HepG2 (cell line): ENCODE measurements around the gene DGKD. TPM values are rescaled to one million over a fixed set of nuclear protein-coding genes. Genes with fewer than 3 reads are reported as not detected.

Experiments used
- ATAC-seq: fragments of 200-7000 bp; cut with Tn5 transposase; 3 replicates; pipeline ENCODE4 v1.9.1; 2020; ENCODE audit warnings: mild to moderate bottlenecking, moderate library complexity
- BruUV-seq: library from RNA; stranded (reverse); fragments of 400-500 nt; replicated peaks from 2 replicates; lab custom pipeline; 2021; lab: Mats Ljungman, UMichigan
- CTCF ChIA-PET: fragments of 300-600 bp; formaldehyde crosslinking; extraction: SDS; loops from one replicate; lab custom pipeline; 2021; ENCODE audit warnings: low total read pairs, inconsistent platforms, low intra/inter-chr PET ratio; lab: Yijun Ruan, JAX
- POLR2A ChIA-PET: fragments of 350-600 bp; sonication (Branson Sonifier 250); formaldehyde crosslinking; loops from one replicate; lab custom pipeline; 2020; ENCODE audit warnings: antibody characterized with exemption, inconsistent platforms; lab: Yijun Ruan, JAX
- DNase-seq: peaks from one replicate; pipeline ENCODE4 v3.0.0-alpha.2; 2015; ENCODE audit warnings: low spot score
- FAIRE-seq: peaks from 3 replicates; lab custom pipeline; 2011; peaks lifted over from hg19 to GRCh38; lab: Jason Lieb, UNC
- H2AFZ ChIP-seq: one replicate; pipeline ENCODE4 v1.6.1; 2011; ENCODE audit warnings: low read length, inconsistent platforms
- H3K27ac ChIP-seq: fragments of 300-600 bp; 3 replicates; pipeline ENCODE4 v1.8.0; 2011; ENCODE audit warnings: mixed run types, mild to moderate bottlenecking, mixed read lengths, low read length, inconsistent platforms; ENCODE audit not compliant: insufficient read depth; ENCODE audit errors: extremely low read length
- H3K27me3 ChIP-seq, 2 experiments: fragments of 200-600 bp in 1 of 2; 2 replicates in 1 of 2; 3 replicates in 1 of 2; pipeline versions ENCODE4 v1.6.0 to v1.8.0; 2011; ENCODE audit warnings: low read length in 2 of 2, mild to moderate bottlenecking in 2 of 2, moderate library complexity in 2 of 2, inconsistent platforms in 1 of 2; ENCODE audit not compliant: insufficient read depth in 2 of 2, control insufficient read depth in 1 of 2
- H3K36me3 ChIP-seq, 2 experiments: fragments of 200-600 bp in 1 of 2; replicated peaks in 1 of 2; 2 replicates in 1 of 2; 3 replicates in 1 of 2; pipeline versions ENCODE4 v1.5.1 to v1.8.0; 2011; ENCODE audit warnings: low read length in 2 of 2, inconsistent platforms in 1 of 2; ENCODE audit not compliant: insufficient read depth in 2 of 2, control insufficient read depth in 1 of 2
- H3K4me1 ChIP-seq: 2 replicates; pipeline ENCODE4 v1.5.1; 2012; ENCODE audit warnings: low read length, inconsistent platforms; ENCODE audit not compliant: insufficient read depth
- H3K4me2 ChIP-seq: 2 replicates; pipeline ENCODE4 v1.6.0; 2011; ENCODE audit warnings: low read depth, low read length, inconsistent platforms
- H3K4me3 ChIP-seq, 3 experiments: fragments of 200-600 bp in 1 of 3; sonication (generic), shearing (Covaris generic) in 1 of 3; replicated peaks in 1 of 3; 2 replicates each; pipeline ENCODE4 v1.5.1; 2011 to 2016; ENCODE audit warnings: low read length in 3 of 3, inconsistent platforms in 2 of 3, low read depth in 2 of 3, mild to moderate bottlenecking in 2 of 3, control low read depth in 1 of 3, mixed read lengths in 1 of 3; ENCODE audit not compliant: insufficient read depth in 1 of 3
- H3K79me2 ChIP-seq: one replicate; pipeline ENCODE4 v1.6.1; 2011; ENCODE audit warnings: low read length, inconsistent platforms; ENCODE audit not compliant: insufficient read depth
- H3K9ac ChIP-seq: 2 replicates; pipeline ENCODE4 v1.6.0; 2011; ENCODE audit warnings: mild to moderate bottlenecking, low read depth, low read length, inconsistent platforms; ENCODE audit not compliant: insufficient read depth
- H3K9me3 ChIP-seq: 2 replicates; pipeline ENCODE4 v1.5.1; 2012; ENCODE audit warnings: mild to moderate bottlenecking, low read length
- H4K20me1 ChIP-seq: 2 replicates; pipeline ENCODE4 v1.6.0; 2011; ENCODE audit warnings: inconsistent platforms, mild to moderate bottlenecking, low read length, moderate library complexity; ENCODE audit not compliant: insufficient read depth
- ESRRA ChIP-seq: sonication (generic); formaldehyde crosslinking; IDR thresholded peaks from 2 replicates; pipeline ENCODE4 v1.5.1; 2020; ENCODE audit warnings: mild to moderate bottlenecking, low read depth, missing genetic modification reagents
- HES4 ChIP-seq: sonication (generic); formaldehyde crosslinking; IDR thresholded peaks from 2 replicates; pipeline ENCODE4 v1.9.0; 2021; ENCODE audit warnings: mild to moderate bottlenecking, missing genetic modification reagents, borderline replicate concordance
- HIVEP1 ChIP-seq: sonication (generic); formaldehyde crosslinking; IDR thresholded peaks from 2 replicates; pipeline ENCODE4 v1.4.0; 2020; ENCODE audit warnings: mild to moderate bottlenecking, missing genetic modification reagents
- MTA3 ChIP-seq: sonication (generic); formaldehyde crosslinking; IDR thresholded peaks from 2 replicates; pipeline ENCODE4 v1.4.0; 2020; ENCODE audit warnings: missing genetic modification reagents
- PPARG ChIP-seq: conservative IDR thresholded peaks from 2 replicates; pipeline ENCODE4 v1.6.1; 2016; ENCODE audit warnings: missing biosample characterization, missing genetic modification reagents
- PRMT3 ChIP-seq: sonication (generic); formaldehyde crosslinking; IDR thresholded peaks from 2 replicates; pipeline ENCODE4 v1.8.1; 2022; ENCODE audit warnings: low read depth, mild to moderate bottlenecking, moderate library complexity, missing genetic modification reagents, borderline replicate concordance
- RXRA ChIP-seq: sonication (generic); formaldehyde crosslinking; IDR thresholded peaks from 2 replicates; pipeline ENCODE4 v1.5.1; 2020; ENCODE audit warnings: missing genetic modification reagents
- ZNF460 ChIP-seq: sonication (generic); formaldehyde crosslinking; IDR thresholded peaks from 2 replicates; pipeline ENCODE4 v1.5.1; 2020; ENCODE audit warnings: missing genetic modification reagents, mild to moderate bottlenecking, borderline replicate concordance
- ZNF577 ChIP-seq: sonication (generic); formaldehyde crosslinking; IDR thresholded peaks from 2 replicates; pipeline ENCODE4 v1.4.0; 2020; ENCODE audit warnings: mild to moderate bottlenecking, low read depth, missing genetic modification reagents, borderline replicate concordance
- ZNF629 ChIP-seq: sonication (generic); formaldehyde crosslinking; conservative IDR thresholded peaks from 2 replicates; pipeline ENCODE4 v1.5.0; 2020; ENCODE audit warnings: missing genetic modification reagents
- ZNF674 ChIP-seq: sonication (generic); formaldehyde crosslinking; IDR thresholded peaks from 2 replicates; pipeline ENCODE4 v1.5.0; 2020; ENCODE audit warnings: low read depth, mild to moderate bottlenecking, missing genetic modification reagents
- WGBS: methylation state at CpG from one replicate; pipeline ENCODE4 v1.1.6; 2017; ENCODE audit warnings: low lambda C conversion rate; 5-methylcytosine and 5-hydroxymethylcytosine counted together
- in situ Hi-C: cut with HindIII; loops from 2 replicates; pipeline ENCODE4 v1.10.0; 2017; ENCODE audit warnings: low pct_unique_long_range_greater_than_20kb; ENCODE audit not compliant: extremely low pct_ligation_motif_present
- intact Hi-C: fragments of 100-400 bp; cut with micrococcal nuclease; formaldehyde crosslinking; loops from one replicate; pipeline ENCODE4 v1.10.0; 2022; ENCODE audit not compliant: unreplicated experiment
- polyA plus RNA-seq, 8 experiments: library from polyadenylated mRNA; depleted of rRNA in 3 of 8; stranded (reverse) in 7 of 8; unstranded in 1 of 8; fragments of >200 nt; fragmentation: Illumina TruSeq in 4 of 8; extraction: Trizol in 4 of 8; gene quantifications; 2 replicates each; pipeline versions ENCODE4 v1.2.1 to v1.2.3, GENCODE V29; 2011 to 2016; ENCODE audit warnings: low read depth in 4 of 8, missing spikeins in 1 of 8, mixed read lengths in 1 of 8; ENCODE audit not compliant: insufficient read depth in 1 of 8
- total RNA-seq, 5 experiments: library from RNA; depleted of rRNA; stranded (reverse); fragments of >200 nt; fragmentation: Illumina TruSeq; extraction: Trizol; gene quantifications; 2 replicates each; pipeline ENCODE4 v1.2.3, GENCODE V29; 2016; ENCODE audit warnings: low read depth in 1 of 5
- TF ChIP-seq, protein P1 (sequence below): sonication (generic); formaldehyde crosslinking; IDR thresholded peaks from 2 replicates; pipeline ENCODE4 v1.4.0; 2020; ENCODE audit warnings: missing genetic modification reagents, mild to moderate bottlenecking, borderline replicate concordance
- TF ChIP-seq, protein P2 (sequence below), 2 experiments: sonication (generic) in 1 of 2; formaldehyde crosslinking in 1 of 2; IDR thresholded peaks; 2 replicates each; pipeline versions ENCODE4 v1.5.1 to v1.6.1; 2011 to 2020; ENCODE audit warnings: borderline replicate concordance in 1 of 2, low read depth in 1 of 2, low read length in 1 of 2, mild to moderate bottlenecking in 1 of 2, missing genetic modification reagents in 1 of 2, moderate library complexity in 1 of 2
- TF ChIP-seq, protein P3 (sequence below): IDR thresholded peaks from 2 replicates; pipeline ENCODE4 v1.6.1; 2016; ENCODE audit warnings: missing compliant biosample characterization, missing genetic modification reagents, borderline replicate concordance
- TF ChIP-seq, protein P4 (sequence below): sonication (generic); formaldehyde crosslinking; IDR thresholded peaks from 2 replicates; pipeline ENCODE4 v1.5.1; 2020; ENCODE audit warnings: mild to moderate bottlenecking, missing genetic modification reagents, moderate library complexity
- TF ChIP-seq, protein P5 (sequence below): sonication (generic); formaldehyde crosslinking; IDR thresholded peaks from 2 replicates; pipeline ENCODE4 v1.4.0; 2020; ENCODE audit warnings: mild to moderate bottlenecking, missing genetic modification reagents

Gene DGKD
- total and polyA plus RNA-seq, 2 of the 13 experiments (the other 11 are each of a cell fraction or from before 2014, with no cell fraction given) = 24.5 to 33.2 TPM

DNA sequence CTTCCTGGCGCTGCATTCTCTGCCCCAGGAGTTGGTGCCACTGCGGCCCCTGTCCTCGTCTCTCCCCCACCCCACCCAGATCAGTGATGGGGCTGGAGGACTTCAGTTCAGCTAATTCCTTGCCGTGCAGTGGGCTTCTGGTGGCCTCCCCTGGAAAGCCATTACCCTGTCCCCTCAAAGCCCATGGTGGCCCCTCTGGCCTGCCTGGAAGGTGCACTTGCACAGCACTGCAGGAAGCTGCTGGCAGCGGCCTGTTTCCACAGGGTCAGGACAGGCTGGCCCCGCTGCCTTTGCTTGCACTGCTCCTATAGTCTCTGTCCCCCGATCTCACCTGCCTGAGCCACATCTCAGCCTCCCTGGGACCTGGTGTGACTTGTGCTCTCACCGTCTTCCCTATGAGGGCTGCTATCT lies 107.2 kb downstream of the DGKD start:
- Histone ChIP-seq H3K4me2 (no peak overlapping the region), H4K20me1 (no peaks in the 10 kb centered on the region), H3K27me3 (no peaks in the 10 kb centered on the region), H3K9me3 (no peaks in the 10 kb centered on the region), H3K9ac (no peak overlapping the region), H3K36me3 (peaks cover 41 to 64% of the 10 kb centered on the region in 2 experiments), H3K4me3 (no peak overlapping the region), H3K27ac (peak overlapping the region; percentile 59), H3K79me2 (no peaks in the 10 kb centered on the region), H2AFZ (no peak overlapping the region), H3K4me1 (peaks cover 20% of the 10 kb centered on the region)
- ATAC-seq (peak; percentile 21), DNase-seq (no peak), FAIRE-seq (no peak)
- 97% methylated on average over 8 of the region's 8 CpGs for WGBS
- in situ Hi-C loops (no loop called here), intact Hi-C loops (no loop called here)
- ChIA-PET CTCF (no interaction called here), POLR2A (no interaction called here)
- BruUV-seq = no TSS peak
- TF ChIP-seq MTA3 = no peak
- no peak for TF ChIP-seq ZNF674 (CRISPR knock-in tag)
- TF ChIP-seq ZNF460 (CRISPR knock-in tag) = no peak
- TF ChIP-seq ZNF629 (CRISPR knock-in tag) = no peak
- TF ChIP-seq PPARG (CRISPR knock-in tag) = no peak
- TF ChIP-seq ZNF577 (CRISPR knock-in tag) = no peak
- TF ChIP-seq, protein P1, sequence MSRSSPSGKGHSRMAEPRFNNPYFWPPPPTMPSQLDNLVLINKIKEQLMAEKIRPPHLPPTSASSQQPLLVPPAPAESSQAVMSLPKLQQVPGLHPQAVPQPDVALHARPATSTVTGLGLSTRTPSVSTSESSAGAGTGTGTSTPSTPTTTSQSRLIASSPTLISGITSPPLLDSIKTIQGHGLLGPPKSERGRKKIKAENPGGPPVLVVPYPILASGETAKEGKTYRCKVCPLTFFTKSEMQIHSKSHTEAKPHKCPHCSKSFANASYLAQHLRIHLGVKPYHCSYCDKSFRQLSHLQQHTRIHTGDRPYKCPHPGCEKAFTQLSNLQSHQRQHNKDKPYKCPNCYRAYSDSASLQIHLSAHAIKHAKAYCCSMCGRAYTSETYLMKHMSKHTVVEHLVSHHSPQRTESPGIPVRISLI (CRISPR knock-in tag) = no peak
- TF ChIP-seq HES4 (CRISPR knock-in tag) = no peak
- TF ChIP-seq RXRA = no peak
- TF ChIP-seq, protein P2, sequence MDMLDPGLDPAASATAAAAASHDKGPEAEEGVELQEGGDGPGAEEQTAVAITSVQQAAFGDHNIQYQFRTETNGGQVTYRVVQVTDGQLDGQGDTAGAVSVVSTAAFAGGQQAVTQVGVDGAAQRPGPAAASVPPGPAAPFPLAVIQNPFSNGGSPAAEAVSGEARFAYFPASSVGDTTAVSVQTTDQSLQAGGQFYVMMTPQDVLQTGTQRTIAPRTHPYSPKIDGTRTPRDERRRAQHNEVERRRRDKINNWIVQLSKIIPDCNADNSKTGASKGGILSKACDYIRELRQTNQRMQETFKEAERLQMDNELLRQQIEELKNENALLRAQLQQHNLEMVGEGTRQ (IDR thresholded peaks at IDR 0.05; ENCODE audit: low read depth, low read length) = 0 out of 2 replicates have a peak, but pooled peaks have one; percentile 1
- TF ChIP-seq, protein P2 (CRISPR knock-in tag; IDR thresholded peaks at IDR 0.05; ENCODE audit: borderline replicate concordance) = no peak
- 0 out of 2 replicates have a peak, but pooled peaks have one; percentile 5 for TF ChIP-seq HIVEP1
- TF ChIP-seq, protein P3, sequence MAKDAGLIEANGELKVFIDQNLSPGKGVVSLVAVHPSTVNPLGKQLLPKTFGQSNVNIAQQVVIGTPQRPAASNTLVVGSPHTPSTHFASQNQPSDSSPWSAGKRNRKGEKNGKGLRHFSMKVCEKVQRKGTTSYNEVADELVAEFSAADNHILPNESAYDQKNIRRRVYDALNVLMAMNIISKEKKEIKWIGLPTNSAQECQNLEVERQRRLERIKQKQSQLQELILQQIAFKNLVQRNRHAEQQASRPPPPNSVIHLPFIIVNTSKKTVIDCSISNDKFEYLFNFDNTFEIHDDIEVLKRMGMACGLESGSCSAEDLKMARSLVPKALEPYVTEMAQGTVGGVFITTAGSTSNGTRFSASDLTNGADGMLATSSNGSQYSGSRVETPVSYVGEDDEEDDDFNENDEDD (CRISPR knock-in tag) = no peak
- no peak for TF ChIP-seq ESRRA
- TF ChIP-seq PRMT3 (CRISPR knock-in tag) = no peak
- TF ChIP-seq, protein P4, sequence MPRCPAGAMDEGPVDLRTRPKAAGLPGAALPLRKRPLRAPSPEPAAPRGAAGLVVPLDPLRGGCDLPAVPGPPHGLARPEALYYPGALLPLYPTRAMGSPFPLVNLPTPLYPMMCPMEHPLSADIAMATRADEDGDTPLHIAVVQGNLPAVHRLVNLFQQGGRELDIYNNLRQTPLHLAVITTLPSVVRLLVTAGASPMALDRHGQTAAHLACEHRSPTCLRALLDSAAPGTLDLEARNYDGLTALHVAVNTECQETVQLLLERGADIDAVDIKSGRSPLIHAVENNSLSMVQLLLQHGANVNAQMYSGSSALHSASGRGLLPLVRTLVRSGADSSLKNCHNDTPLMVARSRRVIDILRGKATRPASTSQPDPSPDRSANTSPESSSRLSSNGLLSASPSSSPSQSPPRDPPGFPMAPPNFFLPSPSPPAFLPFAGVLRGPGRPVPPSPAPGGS (CRISPR knock-in tag) = no peak
- TF ChIP-seq, protein P5, sequence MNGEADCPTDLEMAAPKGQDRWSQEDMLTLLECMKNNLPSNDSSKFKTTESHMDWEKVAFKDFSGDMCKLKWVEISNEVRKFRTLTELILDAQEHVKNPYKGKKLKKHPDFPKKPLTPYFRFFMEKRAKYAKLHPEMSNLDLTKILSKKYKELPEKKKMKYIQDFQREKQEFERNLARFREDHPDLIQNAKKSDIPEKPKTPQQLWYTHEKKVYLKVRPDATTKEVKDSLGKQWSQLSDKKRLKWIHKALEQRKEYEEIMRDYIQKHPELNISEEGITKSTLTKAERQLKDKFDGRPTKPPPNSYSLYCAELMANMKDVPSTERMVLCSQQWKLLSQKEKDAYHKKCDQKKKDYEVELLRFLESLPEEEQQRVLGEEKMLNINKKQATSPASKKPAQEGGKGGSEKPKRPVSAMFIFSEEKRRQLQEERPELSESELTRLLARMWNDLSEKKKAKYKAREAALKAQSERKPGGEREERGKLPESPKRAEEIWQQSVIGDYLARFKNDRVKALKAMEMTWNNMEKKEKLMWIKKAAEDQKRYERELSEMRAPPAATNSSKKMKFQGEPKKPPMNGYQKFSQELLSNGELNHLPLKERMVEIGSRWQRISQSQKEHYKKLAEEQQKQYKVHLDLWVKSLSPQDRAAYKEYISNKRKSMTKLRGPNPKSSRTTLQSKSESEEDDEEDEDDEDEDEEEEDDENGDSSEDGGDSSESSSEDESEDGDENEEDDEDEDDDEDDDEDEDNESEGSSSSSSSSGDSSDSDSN (CRISPR knock-in tag) = no peak
